Measurements from ENCODE around the gene ELAC2.

DNA sequence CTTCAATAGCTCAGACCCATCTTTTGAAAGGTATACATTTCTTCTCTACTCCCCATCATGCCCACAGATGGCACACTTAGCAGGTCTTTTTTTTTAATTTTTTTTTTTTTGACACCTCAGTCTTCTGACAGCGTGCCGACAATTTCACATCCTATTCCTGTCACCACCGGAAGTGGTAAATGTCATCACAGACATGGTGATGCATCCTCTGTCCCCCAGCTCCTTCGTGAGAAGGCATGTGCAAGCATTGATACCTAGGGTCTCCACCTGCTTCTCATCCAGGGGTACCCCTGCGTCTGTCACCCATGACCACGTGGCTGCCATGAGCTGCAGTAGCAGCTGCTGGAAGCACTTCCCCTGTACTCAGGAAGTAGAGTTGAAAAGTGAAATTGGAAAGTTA lies 35.6 kb downstream of the ELAC2 start:
- TF ChIP-seq, protein P1, sequence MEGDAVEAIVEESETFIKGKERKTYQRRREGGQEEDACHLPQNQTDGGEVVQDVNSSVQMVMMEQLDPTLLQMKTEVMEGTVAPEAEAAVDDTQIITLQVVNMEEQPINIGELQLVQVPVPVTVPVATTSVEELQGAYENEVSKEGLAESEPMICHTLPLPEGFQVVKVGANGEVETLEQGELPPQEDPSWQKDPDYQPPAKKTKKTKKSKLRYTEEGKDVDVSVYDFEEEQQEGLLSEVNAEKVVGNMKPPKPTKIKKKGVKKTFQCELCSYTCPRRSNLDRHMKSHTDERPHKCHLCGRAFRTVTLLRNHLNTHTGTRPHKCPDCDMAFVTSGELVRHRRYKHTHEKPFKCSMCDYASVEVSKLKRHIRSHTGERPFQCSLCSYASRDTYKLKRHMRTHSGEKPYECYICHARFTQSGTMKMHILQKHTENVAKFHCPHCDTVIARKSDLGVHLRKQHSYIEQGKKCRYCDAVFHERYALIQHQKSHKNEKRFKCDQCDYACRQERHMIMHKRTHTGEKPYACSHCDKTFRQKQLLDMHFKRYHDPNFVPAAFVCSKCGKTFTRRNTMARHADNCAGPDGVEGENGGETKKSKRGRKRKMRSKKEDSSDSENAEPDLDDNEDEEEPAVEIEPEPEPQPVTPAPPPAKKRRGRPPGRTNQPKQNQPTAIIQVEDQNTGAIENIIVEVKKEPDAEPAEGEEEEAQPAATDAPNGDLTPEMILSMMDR (conservative IDR thresholded peaks at IDR 0.05): no peak
- no peak for TF ChIP-seq EZH2 (IDR thresholded peaks at IDR 0.05; ENCODE audit: low read depth)

All from PC-9 (cell line).